GM21529 (cell line): ENCODE results near the gene ZNF627.
A peak's percentile ranks its signal among the peaks of the same experiment; 100 is the strongest.
"Not testable (repeated sequence)": the region's sequence is repeated elsewhere in the genome, so short reads cannot be mapped to it uniquely, and the experiment has no call there.

ENCODE experiments used
- ATAC-seq: cut with Tn5 transposase; IDR thresholded peaks from one replicate; pipeline ENCODE4 v1.9.1; 2021; ENCODE audit not compliant: unreplicated experiment

The ZNF627 gene

GRCh38 chr19:11622401-11622800 lies 25.1 kb downstream of the ZNF627 start:
- ATAC-seq: not testable (repeated sequence)

GRCh38 chr19:11624069-11624463 lies 26.8 kb downstream of the ZNF627 start:
- no peak for ATAC-seq

GRCh38 chr19:11626252-11626651 lies 29.0 kb downstream of the ZNF627 start:
- ATAC-seq: no peak

- no peak for ATAC-seq
These were observed 35.9 kb downstream of the ZNF627 start for GRCh38 chr19:11633223-11633622.

- ATAC-seq: not testable (repeated sequence)
These were observed 36.9 kb downstream of the ZNF627 start for GRCh38 chr19:11634018-11634662.

GRCh38 chr19:11639245-11639601 lies 41.9 kb downstream of the ZNF627 start:
- no peak for ATAC-seq

- ATAC-seq: peak; percentile 99
These were observed 42.6 kb downstream of the ZNF627 start for GRCh38 chr19:11639602-11640471.

- no peak for ATAC-seq
These were observed 44.0 kb downstream of the ZNF627 start for GRCh38 chr19:11641244-11641643.

GRCh38 chr19:11642902-11643301 lies 45.6 kb downstream of the ZNF627 start:
- no peak for ATAC-seq

- ATAC-seq: no peak
These were observed 52.7 kb downstream of the ZNF627 start for GRCh38 chr19:11649941-11650340.

GRCh38 chr19:11651062-11651461 lies 53.8 kb downstream of the ZNF627 start:
- no peak for ATAC-seq

GRCh38 chr19:11652056-11652455 lies 54.8 kb downstream of the ZNF627 start:
- no peak for ATAC-seq

GRCh38 chr19:11652492-11652891 lies 55.2 kb downstream of the ZNF627 start:
- ATAC-seq: no peak

GRCh38 chr19:11656535-11656934 lies 59.3 kb downstream of the ZNF627 start:
- ATAC-seq: no peak

- ATAC-seq: no peak
These were observed 60.0 kb downstream of the ZNF627 start for GRCh38 chr19:11657307-11657706.

- no peak for ATAC-seq
These were observed 61.7 kb downstream of the ZNF627 start for GRCh38 chr19:11658970-11659369.

GRCh38 chr19:11659612-11660011 lies 62.3 kb downstream of the ZNF627 start:
- no peak for ATAC-seq

GRCh38 chr19:11662278-11662677 lies 65.0 kb downstream of the ZNF627 start:
- no peak for ATAC-seq

GRCh38 chr19:11663181-11663591 lies 65.9 kb downstream of the ZNF627 start:
- no peak for ATAC-seq
